Stimulated activated CD4-positive, alpha-beta T cell treated with anti-CD3 and anti-CD28 coated beads, Interleukin-12 subunit alpha, Interleukin-12 subunit beta, amount 100 ng/mL, for 48 hours (primary cell): ENCODE measurements around the gene DACT3.

ENCODE experiments used
- DNase-seq, 3 donors: peaks; one replicate each; pipeline ENCODE4 v3.0.0-alpha.2; 2020; ENCODE audit warnings: low read depth in 2 of 3, low spot score in 1 of 3

The DACT3 gene

DNA sequence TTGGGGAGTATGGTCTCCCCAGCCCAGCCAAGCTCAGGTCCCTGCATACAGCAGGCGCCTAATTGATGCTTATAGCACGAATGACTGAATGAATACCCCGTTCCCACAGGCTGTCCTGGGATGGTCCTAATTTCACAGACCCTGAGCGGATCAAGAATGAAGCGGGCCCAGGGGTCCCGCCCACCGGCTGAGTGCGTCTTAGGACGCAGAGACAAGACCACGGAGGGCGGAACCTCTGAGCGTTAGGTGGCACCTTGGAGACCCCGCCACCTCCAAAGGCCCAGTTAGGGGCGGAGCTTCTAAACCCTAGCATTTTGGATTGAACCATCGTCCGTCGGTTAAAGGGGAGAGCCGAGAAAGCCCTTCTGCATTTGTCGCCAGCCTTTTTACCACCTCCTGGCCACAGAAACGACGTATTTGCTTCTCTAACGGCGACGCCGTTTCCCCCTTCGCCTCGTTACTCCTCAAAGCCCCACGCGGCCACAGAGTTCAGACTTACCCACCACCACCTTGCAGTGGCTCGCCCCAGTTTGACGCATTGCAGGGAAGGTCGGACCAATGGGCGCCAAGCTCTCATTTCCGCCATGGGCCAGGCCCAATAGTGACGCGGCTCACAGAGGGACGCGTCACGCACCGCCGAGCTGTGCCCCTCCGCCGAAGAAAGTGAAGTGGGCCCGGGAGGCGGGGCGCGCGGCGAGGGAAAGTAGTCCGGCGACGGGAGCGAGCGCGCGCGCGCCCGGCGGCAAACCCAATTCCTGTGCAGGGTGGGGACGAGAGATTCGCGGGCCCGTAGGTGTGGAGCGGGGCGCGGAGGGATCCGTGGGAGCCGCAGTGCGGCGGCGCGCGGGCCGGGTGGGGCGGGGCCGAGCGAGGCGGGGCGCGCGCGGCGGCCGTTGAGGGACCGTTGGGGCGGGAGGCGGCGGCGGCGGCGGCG is 60.3 kb downstream of the DACT3 start:
- DNase-seq, result peak; percentile 96 to 98 (median 97)

DNA sequence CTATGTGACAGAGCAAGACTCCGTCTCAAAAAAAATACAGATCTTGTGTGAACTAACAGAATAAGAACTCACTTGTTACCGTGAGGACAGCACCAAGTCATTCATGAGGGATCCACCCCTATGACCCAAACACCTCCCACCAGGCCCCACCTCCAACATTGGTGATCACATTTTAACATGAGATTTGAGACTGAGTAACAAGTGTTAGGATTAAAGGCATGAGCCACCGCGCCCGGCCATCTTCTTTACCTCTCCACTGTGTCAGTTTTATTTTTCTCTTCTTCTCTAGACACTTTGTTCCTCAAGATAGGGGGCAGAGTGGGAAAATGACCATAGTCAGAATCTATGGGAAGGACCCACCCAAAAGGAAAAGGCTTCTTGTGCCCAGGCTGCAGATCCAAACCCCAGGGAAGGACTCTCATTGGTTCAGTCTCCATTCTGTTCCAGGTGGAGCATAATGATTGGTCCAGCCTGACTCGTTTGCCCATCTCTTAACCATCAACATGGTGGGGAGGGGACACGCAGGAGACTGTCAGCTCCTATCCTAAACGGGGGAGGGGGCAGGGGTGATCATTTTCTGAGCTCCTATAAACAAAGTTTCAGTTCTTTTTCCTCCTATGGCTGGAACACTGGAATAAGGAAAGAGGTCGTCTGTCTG is 61.1 kb downstream of the DACT3 start:
- no peak for DNase-seq

DNA sequence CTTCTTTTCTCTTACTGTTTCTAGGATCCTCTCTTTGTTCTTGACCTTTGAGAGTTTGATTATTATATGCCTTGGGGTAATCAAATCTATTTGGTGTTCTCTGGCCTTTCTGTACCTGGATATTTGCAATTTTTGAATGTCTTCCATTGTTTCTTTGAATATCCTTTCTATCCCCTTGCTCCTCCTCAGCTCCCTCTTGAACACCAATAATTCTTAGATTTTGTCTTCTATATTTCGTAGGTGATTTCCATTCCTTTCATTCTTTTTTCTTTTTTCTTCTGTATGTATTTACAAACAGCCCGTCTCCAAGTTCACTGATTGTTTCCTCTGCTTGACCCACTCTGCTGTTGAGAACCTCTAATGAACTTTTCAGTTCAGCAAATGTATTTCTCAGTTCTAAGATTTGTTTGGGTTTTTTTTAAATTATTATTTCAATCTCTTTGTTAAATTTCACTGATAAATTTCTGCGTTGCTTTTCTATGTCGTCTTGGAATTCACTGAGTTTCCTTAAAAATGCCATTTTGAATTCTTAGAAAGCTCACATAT is 62.5 kb downstream of the DACT3 start:
- no peak for DNase-seq
